ENCODE data around the gene HMGB1. TPM values are rescaled to one million over a fixed set of nuclear protein-coding genes. Genes with fewer than 3 reads are reported as not detected.

Gene HMGB1
- total RNA-seq, 2 donors from 2014 or later: 209 to 212 TPM

- intact Hi-C loops (cut with DNase I, micrococcal nuclease): no loop called here
- ATAC-seq: no peak
- no peak for DNase-seq
Observed at GRCh38 chr13:30415430-30416030, 50.2 kb downstream of the HMGB1 start.

GRCh38 chr13:30413842-30414241 lies 51.9 kb downstream of the HMGB1 start:
- ATAC-seq: no peak
- DNase-seq: no peak
- intact Hi-C loops (cut with DNase I, micrococcal nuclease): no loop called here

- DNase-seq (no peak), ATAC-seq (no peak)
- intact Hi-C loops (cut with DNase I, micrococcal nuclease): no loop called here
Observed at GRCh38 chr13:30412346-30412745, 53.4 kb downstream of the HMGB1 start.

- DNase-seq (no peak), ATAC-seq (no peak)
- intact Hi-C loops (cut with DNase I, micrococcal nuclease): no loop called here
Observed at GRCh38 chr13:30410705-30411125, 55.0 kb downstream of the HMGB1 start.

- DNase-seq (no peak), ATAC-seq (no peak)
- intact Hi-C loops (cut with DNase I, micrococcal nuclease): no loop called here
Observed at GRCh38 chr13:30409886-30410704, 55.6 kb downstream of the HMGB1 start.

GRCh38 chr13:30408319-30409101 lies 57.2 kb downstream of the HMGB1 start:
- DNase-seq (peak; percentile 95 to 96), ATAC-seq (peak; percentile 94)
- intact Hi-C loops (cut with DNase I, micrococcal nuclease): no loop called here

GRCh38 chr13:30406779-30407416 lies 58.8 kb downstream of the HMGB1 start:
- ATAC-seq (no peak), DNase-seq (no peak)
- intact Hi-C loops (cut with DNase I, micrococcal nuclease): no loop called here

Other genes with a start within 250 kb of the HMGB1 start
- gene KATNAL1, start 158.4 kb downstream of the HMGB1 start, total RNA-seq: 1 to 10 TPM; 3.3 to 9.4 TPM
- gene UBE2L5, start 43.4 kb downstream of the HMGB1 start, total RNA-seq: not detected
- gene USPL1, start 152.0 kb upstream of the HMGB1 start, total RNA-seq: 10 to 100 TPM in 1 of 2 donors, 1 to 10 TPM in 1; 9.4 to 10.3 TPM

All from left colon (tissue), 2 donors.